Transverse colon (tissue), 4 donors: Measurements from ENCODE around the gene ARHGAP32.
"Not testable (repeated sequence)": the region's sequence is repeated elsewhere in the genome, so short reads cannot be mapped to it uniquely, and the experiment has no call there.

Experiments
- POLR2AphosphoS5 ChIP-seq, 3 donors: sonication (generic); formaldehyde crosslinking; IDR thresholded peaks; one replicate each; pipeline ENCODE4 v1.6.1; 2016; ENCODE audit warnings: antibody characterized with exemption in 3 of 3
- TF ChIP-seq, protein P1 (sequence below), 5 experiments: fragments of 200-600 bp in 3 of 5; fragments of 450-650 bp in 2 of 5; sonication (generic) in 3 of 5; IDR thresholded peaks; 1 replicate in 2 of 5; 2 replicates in 3 of 5; pipeline ENCODE4 v1.5.1; 2016 to 2017; ENCODE audit warnings: antibody characterized with exemption in 5 of 5, inconsistent platforms in 3 of 5, mild to moderate bottlenecking in 2 of 5, moderate library complexity in 1 of 5

DNA sequence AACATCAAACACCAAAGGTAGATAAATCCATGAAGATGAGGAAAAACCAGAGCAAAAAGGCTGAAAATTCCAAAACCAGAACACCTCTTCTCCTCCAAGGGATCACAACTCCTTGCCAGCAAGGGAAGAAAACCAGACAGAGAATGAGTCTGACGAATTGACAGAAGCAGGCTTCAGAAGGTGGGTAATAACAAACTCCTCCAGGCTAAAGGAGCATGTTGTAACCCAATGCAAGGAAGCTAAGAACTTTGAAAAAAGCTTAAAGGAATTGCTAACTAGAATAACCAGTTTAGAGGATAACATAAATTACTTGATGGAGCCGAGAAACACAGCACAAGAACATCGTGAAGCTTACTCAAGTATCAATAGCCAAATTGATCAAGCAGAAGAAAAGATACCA is 35.0 kb downstream of the ARHGAP32 start:
- TF ChIP-seq, protein P1, sequence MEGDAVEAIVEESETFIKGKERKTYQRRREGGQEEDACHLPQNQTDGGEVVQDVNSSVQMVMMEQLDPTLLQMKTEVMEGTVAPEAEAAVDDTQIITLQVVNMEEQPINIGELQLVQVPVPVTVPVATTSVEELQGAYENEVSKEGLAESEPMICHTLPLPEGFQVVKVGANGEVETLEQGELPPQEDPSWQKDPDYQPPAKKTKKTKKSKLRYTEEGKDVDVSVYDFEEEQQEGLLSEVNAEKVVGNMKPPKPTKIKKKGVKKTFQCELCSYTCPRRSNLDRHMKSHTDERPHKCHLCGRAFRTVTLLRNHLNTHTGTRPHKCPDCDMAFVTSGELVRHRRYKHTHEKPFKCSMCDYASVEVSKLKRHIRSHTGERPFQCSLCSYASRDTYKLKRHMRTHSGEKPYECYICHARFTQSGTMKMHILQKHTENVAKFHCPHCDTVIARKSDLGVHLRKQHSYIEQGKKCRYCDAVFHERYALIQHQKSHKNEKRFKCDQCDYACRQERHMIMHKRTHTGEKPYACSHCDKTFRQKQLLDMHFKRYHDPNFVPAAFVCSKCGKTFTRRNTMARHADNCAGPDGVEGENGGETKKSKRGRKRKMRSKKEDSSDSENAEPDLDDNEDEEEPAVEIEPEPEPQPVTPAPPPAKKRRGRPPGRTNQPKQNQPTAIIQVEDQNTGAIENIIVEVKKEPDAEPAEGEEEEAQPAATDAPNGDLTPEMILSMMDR (IDR thresholded peaks at IDR 0.05): not testable (repeated sequence)
- not testable (repeated sequence) for TF ChIP-seq POLR2AphosphoS5 (IDR thresholded peaks at IDR 0.05)
